ENCODE data around the gene ZNF503. TPM values are rescaled to one million over a fixed set of nuclear protein-coding genes. Genes with fewer than 3 reads are reported as not detected.

The ZNF503 gene
- total and polyA plus RNA-seq, 2 of the 8 experiments (the other 6 are each of a cell fraction or from before 2014, with no cell fraction given) = 0.03 to 0.13 TPM

- TF ChIP-seq HDAC2 (IDR thresholded peaks at IDR 0.05; ENCODE audit: borderline replicate concordance in 1 of 2, low read depth in 2 of 2, low read length in 2 of 2) = peak in 1 of 2 experiments; percentile 7; a peak in 1 of 4 replicates
- peak in 1 of 2 experiments; percentile 7; a peak in 1 of 3 replicates for TF ChIP-seq EP300 (IDR thresholded peaks at IDR 0.05; ENCODE audit: borderline replicate concordance in 1 of 2, low read depth in 2 of 2, low read length in 2 of 2)
- TF ChIP-seq MAX (IDR thresholded peaks at IDR 0.05) = peak; percentile 88
These were observed at the start of gene ZNF503 (continued) for GRCh38 chr10:75401569-75402485.
